Fibroblast of skin of scalp (primary cell): ENCODE measurements around the gene ZMYM4.
"Not testable (repeated sequence)": the region's sequence is repeated elsewhere in the genome, so short reads cannot be mapped to it uniquely, and the experiment has no call there.

Experiments
- DNase-seq: peaks from one replicate; pipeline ENCODE4 v3.0.0-alpha.2; 2013

Gene ZMYM4

GRCh38 chr1:35331618-35332017 is 63.1 kb downstream of the ZMYM4 start:
- DNase-seq = not testable (repeated sequence)

GRCh38 chr1:35334485-35334884 is 66.0 kb downstream of the ZMYM4 start:
- no peak for DNase-seq

GRCh38 chr1:35340519-35340918 is 72.0 kb downstream of the ZMYM4 start:
- no peak for DNase-seq

- DNase-seq = no peak
Measured at GRCh38 chr1:35345439-35345981, 77.0 kb downstream of the ZMYM4 start.

- DNase-seq = no peak
Measured at GRCh38 chr1:35350872-35351271, 82.4 kb downstream of the ZMYM4 start.

- no peak for DNase-seq
Measured at GRCh38 chr1:35359995-35360394, 91.5 kb downstream of the ZMYM4 start.

- no peak for DNase-seq
Measured at GRCh38 chr1:35361638-35362037, 93.1 kb downstream of the ZMYM4 start.

- no peak for DNase-seq
Measured at GRCh38 chr1:35364741-35365140, 96.2 kb downstream of the ZMYM4 start.

- DNase-seq = no peak
Measured at GRCh38 chr1:35367914-35368313, 99.4 kb downstream of the ZMYM4 start.

GRCh38 chr1:35369922-35370671 is 101.6 kb downstream of the ZMYM4 start:
- DNase-seq = peak; percentile 70

GRCh38 chr1:35371506-35371905 is 103.0 kb downstream of the ZMYM4 start:
- no peak for DNase-seq

- peak; percentile 29 for DNase-seq
Measured at GRCh38 chr1:35377555-35377954, 109.0 kb downstream of the ZMYM4 start.

GRCh38 chr1:35379317-35380000 is 111.0 kb downstream of the ZMYM4 start:
- DNase-seq = no peak

GRCh38 chr1:35380111-35380510 is 111.6 kb downstream of the ZMYM4 start:
- DNase-seq = not testable (repeated sequence)

GRCh38 chr1:35382107-35382506 is 113.6 kb downstream of the ZMYM4 start:
- no peak for DNase-seq

GRCh38 chr1:35386290-35386689 is 117.8 kb downstream of the ZMYM4 start:
- no peak for DNase-seq

GRCh38 chr1:35386959-35387358 is 118.5 kb downstream of the ZMYM4 start:
- DNase-seq = no peak

- DNase-seq = no peak
Measured at GRCh38 chr1:35390600-35391494, 122.3 kb downstream of the ZMYM4 start.

GRCh38 chr1:35394386-35394785 is 125.9 kb downstream of the ZMYM4 start:
- DNase-seq = no peak

GRCh38 chr1:35398739-35399138 is 130.2 kb downstream of the ZMYM4 start:
- DNase-seq = no peak

GRCh38 chr1:35401049-35401448 is 132.5 kb downstream of the ZMYM4 start:
- no peak for DNase-seq

GRCh38 chr1:35406103-35406502 is 137.6 kb downstream of the ZMYM4 start:
- DNase-seq = no peak

- DNase-seq = no peak
Measured at GRCh38 chr1:35407743-35408142, 139.2 kb downstream of the ZMYM4 start.
